Left kidney (tissue), 8 donors: Measurements from ENCODE around the gene DNAJC16. TPM values are rescaled to one million over a fixed set of nuclear protein-coding genes. Genes with fewer than 3 reads are reported as not detected.
"Not testable (repeated sequence)": the region's sequence is repeated elsewhere in the genome, so short reads cannot be mapped to it uniquely, and the experiment has no call there.

Experiments used
- DNase-seq: peaks from one replicate; pipeline ENCODE4 v3.0.0-alpha.2; 2013
- long read RNA-seq, 8 donors: transcript quantifications; one replicate each; lab custom pipeline, GENCODE V29; 2026
- polyA plus RNA-seq: library from polyadenylated mRNA; unstranded; fragments of 120-200 nt; gene quantifications from one replicate; pipeline ENCODE4 v1.2.1, GENCODE V29; 2013; ENCODE audit not compliant: insufficient read length

Gene DNAJC16
- 36.6 TPM for polyA plus RNA-seq
- long read RNA-seq, donor 1, full-length matches to known transcripts, result 1 of 56 reads
- long read RNA-seq, donor 1, partial matches to known transcripts, result 37 of 56 reads
- long read RNA-seq, donor 1, other reads (novel, unspliced or antisense), result 18 of 56 reads
- long read RNA-seq, donor 2, full-length matches to known transcripts, result 5 of 72 reads
- long read RNA-seq, donor 2, partial matches to known transcripts, result 67 of 72 reads
- long read RNA-seq, donor 2, other reads (novel, unspliced or antisense), result 0 of 72 reads
- long read RNA-seq, donor 3, full-length matches to known transcripts, result 8 of 23 reads
- long read RNA-seq, donor 3, partial matches to known transcripts, result 15 of 23 reads
- long read RNA-seq, donor 3, other reads (novel, unspliced or antisense), result 0 of 23 reads
- long read RNA-seq, donor 4, partial matches to known transcripts, result 5 of 5 reads
- long read RNA-seq, donor 4, other reads (novel, unspliced or antisense), result 0 of 5 reads
- long read RNA-seq, donor 5, full-length matches to known transcripts, result 3 of 49 reads
- long read RNA-seq, donor 5, partial matches to known transcripts, result 46 of 49 reads
- long read RNA-seq, donor 5, other reads (novel, unspliced or antisense), result 0 of 49 reads
- long read RNA-seq, donor 6, full-length matches to known transcripts, result 3 of 44 reads
- long read RNA-seq, donor 6, partial matches to known transcripts, result 41 of 44 reads
- long read RNA-seq, donor 6, other reads (novel, unspliced or antisense), result 0 of 44 reads
- long read RNA-seq, donor 7, full-length matches to known transcripts, result 7 of 45 reads
- long read RNA-seq, donor 7, partial matches to known transcripts, result 38 of 45 reads
- long read RNA-seq, donor 7, other reads (novel, unspliced or antisense), result 0 of 45 reads
- long read RNA-seq, donor 8, full-length matches to known transcripts, result 2 of 48 reads
- long read RNA-seq, donor 8, partial matches to known transcripts, result 46 of 48 reads
- long read RNA-seq, donor 8, other reads (novel, unspliced or antisense), result 0 of 48 reads

DNA sequence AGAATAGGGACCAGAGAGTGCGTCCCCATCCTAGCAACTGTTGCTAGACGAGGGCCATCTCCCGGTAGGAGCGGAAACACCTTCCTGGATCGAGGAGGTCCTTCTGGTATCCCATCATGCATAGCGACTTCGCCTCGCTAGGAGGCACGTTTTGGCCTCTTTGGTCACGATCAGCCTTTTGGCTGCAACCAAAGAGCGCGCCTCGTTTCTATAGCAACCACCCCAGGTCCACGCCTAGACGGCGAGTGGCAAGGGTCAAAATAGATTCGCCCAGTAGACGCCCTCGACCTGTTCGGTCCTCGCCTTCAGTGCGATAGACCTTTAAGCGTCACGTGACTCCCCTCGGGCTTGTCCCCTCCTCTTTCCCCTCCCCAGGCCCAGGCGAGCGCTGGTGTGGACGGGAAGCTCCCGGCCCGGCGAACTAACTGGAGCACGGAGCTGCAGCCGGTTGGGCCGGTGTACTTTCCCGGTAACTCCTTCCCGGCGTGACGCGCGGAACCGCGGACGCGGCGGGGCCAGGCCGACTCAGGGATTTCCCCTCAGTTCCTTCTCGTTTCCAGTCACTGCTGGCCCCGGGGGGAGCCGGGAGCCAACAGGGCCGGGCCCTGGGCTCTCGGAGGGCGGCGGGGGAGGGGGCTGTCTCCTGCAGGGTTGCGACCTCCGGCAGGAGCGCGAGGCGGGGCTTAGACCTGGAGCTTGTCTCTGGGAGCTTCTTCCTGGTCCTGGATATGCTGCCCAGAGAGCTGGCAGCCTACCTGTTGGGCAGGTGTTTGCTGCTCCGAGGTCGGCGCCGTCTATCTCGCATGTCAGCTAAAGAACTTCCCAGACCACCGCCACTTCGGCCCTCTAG is at the start of gene DNAJC16:
TSS of gene DNAJC16 (plus strand) at position 359 of the 850 bp plus-strand sequence. CDS start 2,258 bp downstream, outside the sequence.
- peak; percentile 100 for DNase-seq

DNA sequence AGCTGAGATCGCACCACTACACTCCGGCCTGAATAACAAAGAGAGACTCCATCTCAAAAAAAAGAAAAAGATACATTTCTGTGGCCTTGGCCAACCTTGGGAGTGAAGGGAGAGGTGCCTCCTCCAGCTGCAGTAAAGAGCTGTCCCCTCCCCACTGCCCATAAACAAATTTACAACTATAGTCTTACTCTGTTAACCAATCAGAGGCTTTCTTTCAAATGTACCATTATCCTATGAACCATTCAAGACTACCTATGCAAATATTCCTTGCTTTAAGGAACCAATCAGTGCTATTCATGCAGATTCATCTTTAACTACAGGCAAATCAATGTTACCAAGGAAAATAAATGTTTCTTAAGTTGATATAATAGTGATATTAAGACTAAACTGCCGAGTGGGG is 49.7 kb upstream of the DNAJC16 start:
- no peak for DNase-seq

DNA sequence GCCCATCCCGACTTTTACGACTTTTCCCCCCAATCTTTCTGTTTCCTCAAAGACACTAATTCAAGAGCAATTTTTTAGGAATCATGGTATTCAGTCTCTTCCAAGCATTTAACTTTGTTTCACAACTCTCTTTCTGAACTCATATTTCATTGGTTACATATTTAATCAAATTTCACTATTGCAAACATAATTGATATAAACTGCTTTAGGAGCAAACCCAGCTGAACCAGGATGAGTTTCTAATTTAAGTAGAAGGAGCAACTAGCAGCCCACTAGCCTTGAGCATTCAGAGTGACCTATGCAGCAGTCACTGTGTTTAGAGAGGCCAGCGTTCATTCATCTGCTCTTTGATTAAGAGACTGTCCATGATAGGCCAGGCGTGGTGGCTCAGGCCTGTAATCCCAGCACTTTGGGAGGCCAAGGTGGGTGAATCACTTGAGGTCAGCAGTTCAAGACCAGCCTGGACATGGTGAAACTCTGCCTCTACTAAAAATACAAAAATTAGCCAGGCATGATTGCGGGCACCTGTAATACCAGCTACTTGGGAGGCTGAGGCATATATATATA is 48.9 kb upstream of the DNAJC16 start:
- DNase-seq, result no peak

DNA sequence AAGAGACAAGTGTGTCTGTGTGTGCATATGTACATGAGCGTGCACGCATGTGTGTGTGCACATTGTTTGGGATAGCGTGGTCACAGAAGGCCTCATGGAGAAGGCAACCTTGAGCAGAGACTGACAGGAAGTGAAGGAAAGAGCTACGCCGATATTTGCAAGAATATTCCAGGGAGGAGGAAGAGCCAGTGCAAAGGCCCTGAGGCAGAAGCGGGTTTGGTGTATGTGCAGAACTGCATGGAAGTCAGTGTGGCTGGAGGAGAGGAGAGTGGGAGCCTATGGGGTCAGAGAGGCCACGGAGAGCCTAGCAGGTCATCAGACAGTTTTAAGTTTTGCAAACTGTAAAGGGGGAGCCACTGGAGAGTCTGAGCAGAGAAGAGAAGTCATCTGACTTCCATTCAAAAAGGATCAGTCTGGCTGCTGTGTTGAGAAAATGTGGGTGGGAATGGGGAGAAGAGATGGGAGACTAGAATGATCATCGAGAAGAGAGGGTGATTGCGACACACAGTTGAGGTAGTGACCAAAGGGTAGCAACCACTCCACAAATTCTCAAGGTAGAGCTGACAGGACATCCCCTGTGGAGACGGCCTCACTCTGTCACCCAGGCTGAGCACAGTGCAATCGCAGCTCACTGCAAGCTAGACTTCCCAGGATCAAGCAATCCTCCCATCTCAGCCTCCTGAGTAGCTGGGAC is 46.8 kb upstream of the DNAJC16 start:
- DNase-seq, result no peak

DNA sequence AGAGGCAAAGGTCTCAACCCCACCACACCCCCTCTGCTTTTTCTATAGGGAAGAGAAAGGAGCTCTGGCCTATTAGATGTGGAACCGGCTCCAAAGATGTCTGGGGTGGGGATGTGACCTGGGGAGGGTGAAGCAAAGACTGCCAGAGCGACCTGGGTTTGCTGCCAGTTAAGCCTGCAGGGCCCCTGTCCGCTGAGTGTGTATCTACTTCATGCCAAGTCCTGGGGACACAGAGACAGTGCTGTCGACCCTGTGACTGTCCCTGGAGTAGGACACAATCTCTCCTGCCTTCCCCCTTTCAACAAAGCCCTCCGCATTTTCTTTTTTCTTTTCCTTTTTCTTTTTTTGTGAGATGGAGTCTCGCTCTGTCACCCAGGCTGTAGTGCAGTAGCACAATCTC is 44.2 kb upstream of the DNAJC16 start:
- DNase-seq, result not testable (repeated sequence)

DNA sequence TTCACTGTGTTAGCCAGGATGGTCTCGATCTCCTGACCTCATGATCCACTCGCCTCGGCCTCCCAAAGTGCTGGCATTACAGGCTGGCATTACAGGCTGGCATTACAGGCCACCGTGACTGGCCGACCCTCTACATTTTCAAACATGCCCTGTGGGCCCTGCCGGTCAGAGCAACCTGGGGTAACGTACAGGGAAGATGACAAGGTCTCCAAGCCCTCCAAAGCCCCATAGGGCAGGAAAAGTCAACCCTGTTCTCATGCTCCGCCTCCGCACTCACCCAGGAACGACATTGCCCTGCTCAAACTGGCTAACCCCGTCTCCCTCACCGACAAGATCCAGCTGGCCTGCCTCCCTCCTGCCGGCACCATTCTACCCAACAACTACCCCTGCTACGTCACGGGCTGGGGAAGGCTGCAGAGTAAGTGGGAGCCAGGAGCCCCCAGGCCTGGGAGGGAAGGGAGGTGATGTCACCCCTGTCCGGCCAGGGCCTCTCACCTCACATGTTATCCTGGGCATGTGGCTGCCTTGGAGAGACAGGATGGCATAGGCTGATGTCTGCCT is 43.6 kb upstream of the DNAJC16 start:
- DNase-seq, result not testable (repeated sequence)

DNA sequence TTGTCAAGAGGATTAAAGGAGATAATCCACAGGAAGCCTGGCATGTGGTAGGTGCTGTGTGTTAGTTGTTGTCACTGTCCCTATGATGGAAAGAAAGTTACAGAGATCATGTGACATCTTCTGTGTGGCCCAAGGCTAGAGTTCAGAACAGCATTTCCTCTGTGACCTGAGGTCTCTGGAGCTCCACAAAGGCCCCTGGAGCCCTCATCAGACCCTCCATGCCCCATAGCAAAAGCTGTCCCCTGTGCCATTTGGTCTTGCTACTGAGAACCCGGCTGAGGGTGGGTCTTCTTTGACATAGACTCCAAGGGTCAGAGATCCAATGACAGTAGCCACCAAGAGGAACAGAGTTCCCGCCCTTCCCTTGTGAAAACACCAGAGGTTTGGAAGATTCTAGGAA is 42.7 kb upstream of the DNAJC16 start:
- no peak for DNase-seq

DNA sequence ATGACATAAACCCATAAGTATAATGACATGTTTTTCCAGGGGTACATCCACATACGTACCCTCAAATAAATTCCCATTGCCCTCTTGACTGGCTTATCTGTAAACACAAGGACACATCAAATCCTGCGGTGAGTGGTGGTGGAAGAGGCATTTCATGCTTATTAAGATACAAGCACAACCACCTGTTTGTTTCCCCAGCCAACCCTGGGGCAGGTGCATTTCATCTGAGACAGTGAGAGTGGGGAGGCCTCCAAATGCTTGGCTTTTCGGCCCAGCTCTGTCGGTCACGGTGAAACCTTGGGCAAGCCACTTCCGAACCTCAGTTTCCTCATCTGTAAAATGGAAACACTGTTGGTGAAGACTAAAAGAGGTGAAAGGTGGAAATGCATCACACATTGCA is 42.2 kb upstream of the DNAJC16 start:
- DNase-seq, result not testable (repeated sequence)

DNA sequence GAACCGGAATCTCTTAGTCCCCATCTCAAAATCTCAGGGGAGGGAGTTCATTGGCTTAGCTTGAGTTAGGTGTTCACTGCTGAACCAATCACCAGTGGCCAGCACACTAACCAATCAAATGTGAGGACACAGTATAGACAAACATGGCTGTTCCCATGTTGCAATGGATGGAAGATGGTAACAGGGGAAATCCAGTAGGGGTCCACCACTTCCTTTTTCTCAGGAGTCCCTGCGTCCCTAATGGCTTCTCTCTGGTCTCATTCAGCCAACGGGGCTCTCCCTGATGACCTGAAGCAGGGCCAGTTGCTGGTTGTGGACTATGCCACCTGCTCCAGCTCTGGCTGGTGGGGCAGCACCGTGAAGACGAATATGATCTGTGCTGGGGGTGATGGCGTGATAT is 41.0 kb upstream of the DNAJC16 start:
- DNase-seq, result no peak

DNA sequence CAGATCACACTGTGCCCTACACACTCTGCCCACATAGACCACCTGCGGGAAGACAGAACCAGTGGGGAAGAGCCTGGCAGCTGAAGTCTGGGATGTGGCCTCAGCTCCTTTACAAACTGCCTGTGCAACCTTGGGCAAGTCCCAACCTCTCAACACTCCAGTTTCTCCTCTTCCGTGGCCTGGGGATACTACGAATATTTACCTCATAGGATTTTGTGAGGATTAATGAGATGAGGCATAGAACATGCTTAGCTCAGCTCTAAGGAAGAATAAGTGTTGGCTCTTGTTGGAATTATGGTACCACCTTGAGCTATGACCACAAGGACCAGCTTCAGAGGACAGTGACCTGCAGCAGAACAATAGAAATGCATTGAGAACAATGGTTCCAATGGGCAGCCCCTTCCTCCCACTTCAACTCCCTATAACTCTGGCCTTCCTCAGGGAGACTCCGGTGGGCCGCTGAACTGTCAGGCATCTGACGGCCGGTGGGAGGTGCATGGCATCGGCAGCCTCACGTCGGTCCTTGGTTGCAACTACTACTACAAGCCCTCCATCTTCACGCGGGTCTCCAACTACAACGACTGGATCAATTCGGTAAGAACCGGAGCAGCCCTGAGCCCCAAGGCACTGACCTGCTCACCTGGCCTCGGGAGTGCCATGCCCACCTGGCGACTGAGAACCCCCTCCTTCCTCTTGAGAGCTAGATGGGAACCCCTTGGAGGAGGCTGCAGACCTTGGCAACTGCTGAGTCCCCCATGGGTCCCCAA is 39.6 kb upstream of the DNAJC16 start:
- not testable (repeated sequence) for DNase-seq

DNA sequence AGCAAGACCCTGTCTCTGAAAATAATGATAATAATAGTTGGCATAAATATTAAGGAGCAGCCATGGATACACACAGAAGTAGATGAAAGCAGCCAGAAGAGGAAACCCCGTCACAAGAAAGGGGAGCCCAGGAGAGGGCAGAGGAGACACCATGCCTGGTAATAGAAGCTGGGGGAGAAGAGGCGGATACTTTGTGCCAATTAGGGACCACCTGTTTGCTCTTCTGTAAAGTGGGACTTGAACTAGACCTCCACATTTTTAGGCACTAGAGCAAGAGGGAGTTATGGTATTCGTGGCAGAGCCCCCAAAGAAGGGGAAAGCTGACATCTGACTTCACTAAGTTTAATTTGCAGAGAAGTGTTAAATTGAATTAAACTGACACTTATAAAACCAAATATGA is 38.3 kb upstream of the DNAJC16 start:
- no peak for DNase-seq

DNA sequence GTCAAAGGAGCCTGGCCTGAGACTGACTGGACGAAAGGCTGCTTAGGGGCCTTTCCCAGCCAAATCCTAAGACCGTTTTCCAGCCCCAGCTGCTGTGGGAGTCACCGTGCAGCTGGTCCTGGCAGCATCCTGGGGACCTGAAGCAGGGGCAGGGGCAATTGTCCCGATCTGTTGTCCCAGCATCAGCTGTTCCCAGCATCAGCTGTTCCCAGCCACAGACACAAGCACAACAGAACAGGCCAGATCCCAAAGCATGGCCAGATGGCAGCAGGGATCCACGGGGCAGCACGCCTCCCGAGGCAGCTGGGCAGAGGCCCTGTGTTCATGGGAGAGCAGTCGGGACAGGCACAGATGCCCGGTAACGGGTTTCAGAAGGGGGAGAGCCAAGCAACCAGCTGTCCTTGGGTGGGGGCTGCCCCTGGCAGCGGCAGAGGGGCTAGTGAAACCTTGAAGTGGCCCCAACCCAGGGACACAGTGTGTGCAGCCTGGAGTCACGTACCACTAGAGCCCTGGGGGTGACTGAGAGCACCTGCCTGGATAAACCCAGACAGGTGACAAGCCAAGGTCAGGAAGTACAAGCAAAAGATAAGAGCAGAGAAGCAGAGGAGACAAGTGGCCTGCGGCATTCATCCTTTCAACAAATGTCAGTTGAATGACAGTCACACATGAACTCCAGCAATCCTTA is 37.5 kb upstream of the DNAJC16 start:
- DNase-seq, result no peak

DNA sequence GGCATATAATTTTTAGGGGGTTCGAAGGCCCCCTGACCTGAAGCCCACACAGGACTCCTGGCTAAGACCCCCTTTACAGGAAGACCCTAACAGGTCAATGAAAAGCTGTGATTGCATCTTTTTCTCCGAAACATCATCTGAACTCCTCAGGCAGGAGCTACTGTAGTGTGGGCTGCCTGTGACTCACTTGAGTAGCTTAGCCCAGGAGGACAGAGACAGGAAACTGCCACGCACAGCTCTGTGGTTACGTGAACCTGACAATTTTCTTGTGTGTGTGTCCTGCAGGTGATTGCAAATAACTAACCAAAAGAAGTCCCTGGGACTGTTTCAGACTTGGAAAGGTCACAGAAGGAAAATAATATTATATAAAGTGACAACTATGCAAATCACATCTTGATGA is 35.6 kb upstream of the DNAJC16 start:
- not testable (repeated sequence) for DNase-seq

DNA sequence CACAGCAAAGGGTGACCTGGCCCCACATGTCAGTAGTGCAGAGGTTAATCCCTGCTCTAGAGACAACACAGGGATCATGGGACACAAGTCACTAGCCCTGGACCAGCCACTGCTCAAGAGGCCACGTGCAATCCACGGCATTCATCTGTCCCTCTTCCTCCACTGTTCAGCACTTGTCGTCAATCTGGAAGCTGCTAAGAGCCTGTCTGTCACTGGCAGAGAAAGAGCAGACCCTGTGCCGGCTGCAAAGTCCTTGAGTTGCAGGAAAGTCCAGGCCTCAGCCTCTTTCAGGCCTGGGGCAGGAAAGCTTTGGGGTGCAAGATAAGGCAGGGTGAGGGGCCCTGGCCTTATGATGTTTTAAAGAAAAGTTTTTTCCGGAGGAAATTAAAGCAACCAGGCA is 34.1 kb upstream of the DNAJC16 start:
- no peak for DNase-seq

DNA sequence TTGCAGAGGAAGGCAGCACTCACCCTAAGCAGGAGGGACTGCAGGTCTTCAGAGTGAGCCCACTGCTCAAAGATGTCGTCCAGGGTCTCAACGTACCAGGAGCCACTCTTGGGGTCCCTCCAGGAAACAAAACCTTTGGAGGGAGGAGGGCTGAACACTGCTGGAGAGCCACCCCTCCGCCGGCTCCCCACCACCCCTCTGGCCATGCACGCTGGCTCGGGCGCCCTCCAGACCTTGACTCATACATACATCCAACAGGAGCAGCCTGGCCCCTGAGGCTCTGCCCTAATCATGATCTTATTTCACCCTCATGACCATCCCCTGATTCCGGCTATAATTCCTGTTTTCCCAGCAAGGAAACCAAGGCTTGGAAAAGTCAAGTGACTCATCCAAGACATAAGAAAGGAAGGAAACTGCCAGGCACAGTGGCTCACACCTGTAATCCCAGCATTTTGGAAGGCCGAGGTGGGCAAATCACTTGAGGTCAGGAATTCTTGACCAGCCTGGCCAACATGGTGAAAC is 32.7 kb upstream of the DNAJC16 start:
- no peak for DNase-seq

DNA sequence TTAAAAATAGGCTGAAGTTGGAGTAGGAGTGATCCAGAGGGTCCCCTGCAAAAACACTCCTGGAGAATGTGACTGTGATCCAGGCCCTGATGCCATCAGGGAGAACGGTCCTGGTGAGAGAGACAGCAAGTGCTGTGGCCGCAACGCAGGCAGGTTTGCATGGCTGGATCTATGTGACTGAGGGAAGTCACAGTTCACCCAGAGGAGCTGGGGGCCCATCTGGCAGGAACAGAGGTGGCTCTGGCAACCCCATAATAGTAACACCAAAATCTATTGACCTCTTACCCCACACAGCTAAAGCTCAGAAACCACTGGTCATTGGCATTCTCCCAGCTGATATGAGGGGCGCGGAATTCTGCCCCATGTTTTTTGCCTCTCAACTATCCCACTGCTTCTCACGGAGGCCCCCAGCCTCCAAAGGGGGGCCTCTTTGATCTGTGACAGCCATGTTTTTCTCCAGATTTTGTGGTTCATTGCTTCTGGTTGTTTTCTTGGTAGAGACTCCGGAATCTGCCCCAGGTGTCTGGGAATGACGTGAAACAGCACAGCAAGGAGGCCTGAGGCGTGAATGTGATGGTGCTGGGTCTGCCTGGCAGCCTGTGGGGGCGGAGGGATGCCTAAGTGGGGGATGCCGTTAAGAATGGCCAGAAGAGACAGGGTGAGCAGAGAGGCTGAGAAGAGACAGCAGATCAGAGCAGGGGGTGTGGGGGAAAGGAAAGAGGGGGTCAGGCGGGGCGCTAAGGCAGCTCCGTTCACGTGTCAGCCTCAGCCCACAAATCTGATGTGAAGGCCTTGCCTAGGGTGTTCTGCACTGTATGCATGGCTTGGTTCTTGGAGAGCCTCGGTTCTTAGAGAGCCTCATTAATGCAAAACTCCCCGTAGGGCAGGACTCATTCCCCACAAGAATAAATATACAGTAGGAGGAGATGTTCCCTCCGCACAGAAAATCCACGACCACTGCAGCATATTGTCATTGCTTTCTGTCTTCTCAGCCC is 26.2 kb upstream of the DNAJC16 start:
- no peak for DNase-seq

DNA sequence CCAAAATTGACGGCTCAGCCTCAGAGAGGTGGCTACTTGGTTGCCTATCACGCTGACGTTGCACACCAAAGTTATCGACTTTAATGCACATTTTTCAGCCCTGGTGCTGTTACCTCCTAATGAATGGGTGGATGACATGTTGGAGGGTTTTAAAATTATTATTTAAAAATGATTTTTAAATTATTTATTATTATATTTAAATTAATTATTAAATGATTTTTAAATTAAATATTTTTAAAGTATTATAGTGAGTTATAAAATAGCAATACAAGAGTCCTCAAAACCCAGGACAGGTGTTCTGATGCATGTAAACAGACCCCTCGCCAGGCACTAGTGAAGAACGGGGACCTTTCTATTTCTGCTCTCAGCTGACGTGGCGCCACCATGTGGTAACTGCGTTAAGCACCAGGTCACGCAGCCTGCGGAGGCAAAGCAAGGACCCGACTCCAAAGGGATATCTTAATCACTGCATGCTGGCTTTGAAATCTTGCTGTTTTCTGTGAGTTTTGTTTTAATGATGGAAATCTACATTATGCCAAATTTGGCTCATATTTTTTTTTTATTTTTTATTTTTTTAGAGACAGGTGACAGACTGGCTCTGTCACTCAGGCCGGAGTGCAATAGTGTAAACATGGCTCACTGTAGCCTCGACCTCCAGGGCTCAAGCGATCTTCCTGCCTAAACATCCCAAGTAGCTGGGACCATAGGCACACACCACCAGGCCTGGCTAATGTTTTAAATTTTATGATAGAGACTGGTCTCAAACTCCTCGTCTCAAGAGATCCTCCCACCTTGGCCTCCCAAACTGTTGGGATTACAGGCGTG is 25.2 kb upstream of the DNAJC16 start:
- no peak for DNase-seq
